H9 (cell line): Measurements from ENCODE around the gene SRPK2. TPM values are rescaled to one million over a fixed set of nuclear protein-coding genes. Genes with fewer than 3 reads are reported as not detected.

Experiments used
- DNase-seq: peaks from one replicate; pipeline ENCODE4 v3.0.0-alpha.2; 2017
- H2AFZ ChIP-seq: one replicate; pipeline ENCODE4 v1.6.1; 2013; ENCODE audit warnings: mild to moderate bottlenecking, low read length, control low read depth, moderate library complexity
- H2AK5ac ChIP-seq: 2 replicates; pipeline ENCODE4 v1.6.1; 2013; ENCODE audit warnings: low read length, control low read depth, mixed read lengths; ENCODE audit not compliant: insufficient read length
- H2BK120ac ChIP-seq: one replicate; pipeline ENCODE4 v1.6.1; 2013; ENCODE audit warnings: low read depth, mild to moderate bottlenecking, low read length, control low read depth, inconsistent platforms; ENCODE audit not compliant: poor library complexity, severe bottlenecking
- H2BK12ac ChIP-seq: 2 replicates; pipeline ENCODE4 v1.6.1; 2013; ENCODE audit warnings: low read length, control low read depth, mixed read lengths, low read depth; ENCODE audit not compliant: insufficient read length
- H2BK15ac ChIP-seq: 2 replicates; pipeline ENCODE4 v1.6.1; 2013; ENCODE audit warnings: low read depth, low read length, control low read depth
- H2BK20ac ChIP-seq: one replicate; pipeline ENCODE4 v1.6.1; 2013; ENCODE audit warnings: low read depth, mild to moderate bottlenecking, low read length, control low read depth, inconsistent platforms; ENCODE audit not compliant: poor library complexity, severe bottlenecking
- H2BK5ac ChIP-seq: 2 replicates; pipeline ENCODE4 v1.6.1; 2013; ENCODE audit warnings: low read length, control low read depth, mixed read lengths; ENCODE audit not compliant: insufficient read length
- H3K14ac ChIP-seq: 2 replicates; pipeline ENCODE4 v1.6.1; 2013; ENCODE audit warnings: low read length, control low read depth; ENCODE audit not compliant: insufficient read depth
- H3K18ac ChIP-seq: 2 replicates; pipeline ENCODE4 v1.6.1; 2013; ENCODE audit warnings: low read depth, mild to moderate bottlenecking, mixed read lengths, low read length, control low read depth; ENCODE audit not compliant: insufficient read length
- H3K23ac ChIP-seq: 2 replicates; pipeline ENCODE4 v1.6.1; 2013; ENCODE audit warnings: low read length, control low read depth, mixed read lengths, low read depth; ENCODE audit not compliant: insufficient read length
- H3K23me2 ChIP-seq: 2 replicates; pipeline ENCODE4 v1.6.1; 2013; ENCODE audit warnings: low read depth, mild to moderate bottlenecking, mixed read lengths, low read length, control low read depth; ENCODE audit not compliant: insufficient read length, poor library complexity, severe bottlenecking
- H3K27ac ChIP-seq: 2 replicates; pipeline ENCODE4 v1.5.1; 2013; ENCODE audit warnings: low read length, control low read depth, mixed read lengths, low read depth; ENCODE audit not compliant: insufficient read length
- H3K27me3 ChIP-seq: 2 replicates; pipeline ENCODE4 v1.6.1; 2013; ENCODE audit warnings: low read length, control low read depth, inconsistent platforms; ENCODE audit not compliant: insufficient read depth
- H3K4ac ChIP-seq: 2 replicates; pipeline ENCODE4 v1.6.1; 2013; ENCODE audit warnings: low read depth, mild to moderate bottlenecking, control low read depth, inconsistent platforms, low read length, moderate library complexity
- H3K4me1 ChIP-seq: 2 replicates; pipeline ENCODE4 v1.6.1; 2013; ENCODE audit warnings: low read length, control low read depth, inconsistent platforms; ENCODE audit not compliant: insufficient read depth
- H3K4me2 ChIP-seq: 2 replicates; pipeline ENCODE4 v1.6.1; 2013; ENCODE audit warnings: low read length, control low read depth, mixed read lengths; ENCODE audit not compliant: insufficient read length, insufficient read depth
- H3K56ac ChIP-seq: 2 replicates; pipeline ENCODE4 v1.6.1; 2013; ENCODE audit warnings: low read depth, mild to moderate bottlenecking, mixed read lengths, low read length, control low read depth; ENCODE audit not compliant: insufficient read length
- H3K79me1 ChIP-seq: 2 replicates; pipeline ENCODE4 v1.6.1; 2013; ENCODE audit warnings: low read depth, mild to moderate bottlenecking, moderate library complexity, low read length, control low read depth, inconsistent platforms; ENCODE audit not compliant: insufficient read depth, poor library complexity, severe bottlenecking
- H3K79me2 ChIP-seq: 2 replicates; pipeline ENCODE4 v1.6.1; 2013; ENCODE audit warnings: low read length, control low read depth, inconsistent platforms; ENCODE audit not compliant: insufficient read depth
- H3K9ac ChIP-seq: 2 replicates; pipeline ENCODE4 v1.6.1; 2013; ENCODE audit warnings: low read length, control low read depth, mixed read lengths; ENCODE audit not compliant: insufficient read length; ENCODE audit errors: extremely low read depth
- H3K9me3 ChIP-seq: one replicate; pipeline ENCODE4 v1.6.1; 2013; ENCODE audit warnings: low read depth, low read length, inconsistent platforms; ENCODE audit not compliant: control insufficient read depth
- H3T11ph ChIP-seq: one replicate; pipeline ENCODE4 v1.6.1; 2013; ENCODE audit warnings: mild to moderate bottlenecking, low read length, control low read depth, inconsistent platforms
- H4K20me1 ChIP-seq: one replicate; pipeline ENCODE4 v1.6.1; 2013; ENCODE audit not compliant: control insufficient read depth, insufficient read length, insufficient read depth
- H4K5ac ChIP-seq: 2 replicates; pipeline ENCODE4 v1.6.1; 2013; ENCODE audit warnings: low read depth, mild to moderate bottlenecking, mixed read lengths, low read length, control low read depth; ENCODE audit not compliant: insufficient read length
- H4K8ac ChIP-seq: replicated peaks from 2 replicates; pipeline ENCODE4 v1.6.1; 2013; ENCODE audit warnings: low read length, control low read depth, mixed read lengths, low read depth; ENCODE audit not compliant: insufficient read length
- H4K91ac ChIP-seq: 2 replicates; pipeline ENCODE4 v1.6.1; 2013; ENCODE audit warnings: low read depth, mild to moderate bottlenecking, moderate library complexity, mixed read lengths, low read length, control low read depth; ENCODE audit not compliant: insufficient read length
- H3K27ac Mint-ChIP-seq, 3 experiments: 2 replicates in 2 of 3; 3 replicates in 1 of 3; pipeline ENCODE4 v1.8.0; 2020 to 2021; ENCODE audit warnings: mixed read lengths in 3 of 3, mild to moderate bottlenecking in 1 of 3, moderate library complexity in 1 of 3
- H3K27me3 Mint-ChIP-seq: 2 replicates; pipeline ENCODE4 v1.8.0; 2021; ENCODE audit warnings: low read depth, mild to moderate bottlenecking, moderate library complexity, mixed read lengths
- H3K36me3 Mint-ChIP-seq, 3 experiments: 2 replicates in 2 of 3; 3 replicates in 1 of 3; pipeline ENCODE4 v1.8.0; 2020 to 2021; ENCODE audit warnings: low read depth in 3 of 3, mixed read lengths in 3 of 3; ENCODE audit not compliant: insufficient read depth in 1 of 3
- H3K4me1 Mint-ChIP-seq, 2 experiments: 2 replicates each; pipeline ENCODE4 v1.8.0; 2020; ENCODE audit warnings: mixed read lengths in 2 of 2
- H3K4me3 Mint-ChIP-seq, 2 experiments: 2 replicates in 1 of 2; 3 replicates in 1 of 2; pipeline ENCODE4 v1.8.0; 2020 to 2021; ENCODE audit warnings: mild to moderate bottlenecking in 2 of 2, mixed read lengths in 2 of 2, moderate library complexity in 1 of 2
- H3K9me3 Mint-ChIP-seq, 2 experiments: 2 replicates in 1 of 2; 3 replicates in 1 of 2; pipeline ENCODE4 v1.8.0; 2020; ENCODE audit warnings: mild to moderate bottlenecking in 2 of 2, mixed read lengths in 2 of 2, moderate library complexity in 1 of 2
- CTCF ChIP-seq: fragments of 200-600 bp; sonication (generic); conservative IDR thresholded peaks from 3 replicates; pipeline ENCODE4 v1.8.0; 2021; ENCODE audit warnings: antibody characterized with exemption, mild to moderate bottlenecking
- WGBS: extraction: QIAGEN DNeasy Blood & Tissue Kit; methylation state at CpG from one replicate; pipeline ENCODE4 v1.1.7; 2013; ENCODE audit warnings: missing lambda C conversion rate, low lambda C conversion rate, mixed read lengths; ENCODE audit not compliant: insufficient read length; ENCODE audit errors: extremely low coverage; 5-methylcytosine and 5-hydroxymethylcytosine counted together
- total RNA-seq: library from RNA; stranded (reverse); gene quantifications from 2 replicates; pipeline ENCODE4 v1.2.1, GENCODE V29; 2021

SRPK2 gene
- total RNA-seq, 1 experiment from 2014 or later = 41.1 TPM

DNA sequence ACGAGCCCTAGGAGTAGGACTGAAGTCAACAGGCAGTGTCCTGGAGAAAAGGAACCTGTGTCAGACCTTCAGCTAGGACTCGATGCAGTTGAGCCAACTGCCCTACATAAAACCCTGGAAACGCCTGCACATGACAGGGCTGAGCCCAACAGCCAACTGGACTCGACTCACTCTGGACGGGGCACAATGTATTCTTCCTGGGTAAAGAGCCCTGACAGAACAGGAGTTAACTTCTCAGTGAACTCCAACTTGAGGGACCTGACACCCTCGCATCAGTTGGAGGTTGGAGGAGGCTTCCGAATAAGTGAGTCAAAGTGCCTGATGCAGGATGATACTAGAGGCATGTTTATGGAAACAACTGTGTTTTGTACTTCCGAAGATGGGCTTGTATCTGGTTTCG, 281.3 kb downstream of the SRPK2 start:
- H3K79me1 ChIP-seq = no peaks in the 10 kb centered on the region
- no peak overlapping the region for H2BK120ac ChIP-seq
- no peaks in the 10 kb centered on the region for H3K27me3 ChIP-seq
- H3K18ac ChIP-seq = no peak overlapping the region
- H3K23me2 ChIP-seq = no peaks in the 10 kb centered on the region
- no peak for TF ChIP-seq CTCF
- no peak overlapping the region for H3K4ac ChIP-seq
- Mint-ChIP-seq H3K36me3 (peaks cover 32 to 87% (median 81%) of the 10 kb centered on the region in 3 experiments), H3K4me3 (no peak overlapping the region), H3K4me1 (0 out of 4 replicates have a peak, but pooled peaks cover 0 to 2% of the 10 kb centered on the region in 2 experiments), H3K27me3 (no peaks in the 10 kb centered on the region), H3K9me3 (no peaks in the 10 kb centered on the region), H3K27ac (no peak overlapping the region; a peak in 1 of 7 replicates)
- no peak overlapping the region for H3K4me2 ChIP-seq
- H3K56ac ChIP-seq = no peak overlapping the region
- H2AK5ac ChIP-seq = no peak overlapping the region
- no peak overlapping the region for H2BK12ac ChIP-seq
- no peak for DNase-seq
- H2BK5ac ChIP-seq = no peak overlapping the region
- H3K4me1 ChIP-seq = no peaks in the 10 kb centered on the region
- H4K20me1 ChIP-seq = no peaks in the 10 kb centered on the region
- H4K8ac ChIP-seq = no peak overlapping the region
- H3T11ph ChIP-seq = no peak overlapping the region
- no peaks in the 10 kb centered on the region for H3K79me2 ChIP-seq
- H4K91ac ChIP-seq = no peak overlapping the region
- H2BK20ac ChIP-seq = no peak overlapping the region
- H3K9me3 ChIP-seq = no peaks in the 10 kb centered on the region
- H2AFZ ChIP-seq = no peak overlapping the region
- H3K23ac ChIP-seq = no peak overlapping the region
- H2BK15ac ChIP-seq = no peak overlapping the region
- no peak overlapping the region for H3K9ac ChIP-seq
- H3K27ac ChIP-seq = no peak overlapping the region
- H4K5ac ChIP-seq = no peak overlapping the region
- no peak overlapping the region for H3K14ac ChIP-seq
- WGBS = no CpG with 5 or more reads among the region's 9 CpGs
